ENCODE measurements around the gene DCTN2.

The DCTN2 gene

DNA sequence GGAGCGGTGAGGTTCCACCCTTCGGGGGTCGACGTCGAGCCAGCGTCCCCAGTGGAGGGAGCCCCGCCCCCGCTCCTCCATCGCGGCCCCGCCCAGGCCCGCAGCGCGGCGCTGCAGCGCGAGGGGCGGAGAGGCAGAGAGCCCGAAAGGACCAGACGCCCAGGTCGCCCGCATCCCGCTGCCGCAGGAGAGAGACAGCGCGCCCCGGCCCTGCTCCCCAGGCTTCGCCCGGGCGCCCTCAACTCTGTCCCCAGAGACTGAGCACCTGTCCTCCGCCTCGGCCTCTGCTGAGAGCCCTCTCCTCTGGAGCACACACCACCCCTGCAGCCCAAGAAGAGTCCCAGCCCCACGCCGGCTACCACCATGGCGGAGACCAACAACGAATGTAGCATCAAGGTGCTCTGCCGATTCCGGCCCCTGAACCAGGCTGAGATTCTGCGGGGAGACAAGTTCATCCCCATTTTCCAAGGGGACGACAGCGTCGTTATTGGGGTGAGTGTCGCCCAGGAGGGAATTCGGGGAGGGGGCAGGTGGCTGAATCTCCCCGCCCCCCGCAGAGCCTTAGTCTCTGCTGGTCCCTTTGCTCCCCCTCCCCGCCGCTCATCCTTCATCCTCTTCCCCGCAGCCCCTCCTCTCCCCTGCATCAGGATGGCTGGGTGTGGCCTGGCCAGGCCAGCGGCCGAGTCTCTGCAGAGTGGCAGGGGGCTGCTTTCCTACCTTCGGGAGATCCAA, 3.1 kb upstream of the DCTN2 start, which contains the start of gene KIF5A:
KIF5A (plus strand) TSS at position 136 of the 732 bp plus-strand sequence; CDS start at position 364, 228 bp downstream.
- peak; percentile 85 for DNase-seq (ENCODE audit: low spot score)

DNA sequence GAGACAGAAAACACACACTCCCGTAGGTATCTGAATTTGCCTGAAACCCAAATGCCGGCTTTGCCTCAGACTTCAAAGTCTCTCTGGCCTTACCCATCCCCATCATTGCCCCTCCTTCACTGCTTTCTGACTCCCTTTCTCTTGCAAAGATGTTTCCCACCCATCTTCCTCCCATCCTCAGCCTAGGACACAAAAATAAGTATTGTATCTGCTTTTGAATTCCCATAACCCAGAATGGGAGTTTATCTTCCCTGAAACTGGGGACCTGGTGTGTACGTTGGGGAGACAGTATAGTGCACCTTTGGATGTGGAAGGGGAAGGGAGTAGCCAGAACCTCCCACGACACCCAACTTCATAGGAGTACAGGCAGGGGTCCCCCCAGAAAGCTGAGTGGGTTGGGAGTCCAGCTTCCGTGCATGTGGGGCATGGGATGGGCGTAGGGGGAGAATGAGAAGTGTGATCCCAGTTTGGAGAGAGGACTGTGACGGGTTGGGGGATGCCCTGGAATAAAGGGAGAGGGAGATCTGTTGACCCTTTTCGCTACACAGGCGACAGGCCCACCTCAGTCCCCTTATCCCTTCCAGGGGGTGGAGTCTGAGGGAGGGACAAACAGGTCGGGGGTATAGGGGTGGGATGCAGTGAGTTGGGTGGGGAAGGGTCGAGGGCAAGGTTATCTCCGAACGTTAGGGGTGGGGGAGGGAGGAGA, 2.4 kb upstream of the DCTN2 start:
- DNase-seq (ENCODE audit: low spot score): no peak

DNA sequence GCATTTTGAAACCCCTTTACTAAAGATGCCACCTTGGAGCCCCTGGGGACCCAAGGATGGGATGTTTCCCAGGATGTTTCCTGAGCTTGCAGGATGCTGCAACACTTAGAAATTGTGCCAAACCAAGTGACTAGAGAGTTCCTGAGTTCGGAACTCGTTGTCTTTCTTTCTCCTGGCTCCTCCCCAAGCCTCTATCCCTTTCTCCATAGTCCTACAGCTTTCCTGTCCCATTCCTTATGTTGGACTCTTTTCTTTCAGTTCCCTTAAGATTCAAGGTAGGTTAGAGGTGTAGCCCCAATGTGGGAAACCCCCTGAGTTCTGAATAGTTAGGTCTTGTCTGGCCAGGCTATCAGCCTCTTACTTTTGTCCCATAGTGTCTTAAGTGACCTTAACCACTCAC, 1.5 kb upstream of the DCTN2 start:
- DNase-seq (ENCODE audit: low spot score): no peak

DNA sequence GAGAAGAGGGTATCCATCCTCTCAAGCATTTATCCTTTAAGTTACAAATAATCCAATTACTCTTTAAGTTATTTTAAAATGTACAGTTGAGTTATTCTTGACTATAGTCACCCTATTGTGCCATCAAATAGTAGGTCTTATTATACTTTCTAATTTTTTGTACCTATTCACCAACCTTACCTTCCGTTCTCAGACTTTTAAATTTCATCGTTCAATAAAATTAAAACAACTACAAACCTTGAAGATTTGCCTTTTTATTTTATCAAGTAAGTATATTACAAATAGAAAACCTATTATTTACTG, 972 bp upstream of the DCTN2 start:
- DNase-seq (ENCODE audit: low spot score): no peak

DNA sequence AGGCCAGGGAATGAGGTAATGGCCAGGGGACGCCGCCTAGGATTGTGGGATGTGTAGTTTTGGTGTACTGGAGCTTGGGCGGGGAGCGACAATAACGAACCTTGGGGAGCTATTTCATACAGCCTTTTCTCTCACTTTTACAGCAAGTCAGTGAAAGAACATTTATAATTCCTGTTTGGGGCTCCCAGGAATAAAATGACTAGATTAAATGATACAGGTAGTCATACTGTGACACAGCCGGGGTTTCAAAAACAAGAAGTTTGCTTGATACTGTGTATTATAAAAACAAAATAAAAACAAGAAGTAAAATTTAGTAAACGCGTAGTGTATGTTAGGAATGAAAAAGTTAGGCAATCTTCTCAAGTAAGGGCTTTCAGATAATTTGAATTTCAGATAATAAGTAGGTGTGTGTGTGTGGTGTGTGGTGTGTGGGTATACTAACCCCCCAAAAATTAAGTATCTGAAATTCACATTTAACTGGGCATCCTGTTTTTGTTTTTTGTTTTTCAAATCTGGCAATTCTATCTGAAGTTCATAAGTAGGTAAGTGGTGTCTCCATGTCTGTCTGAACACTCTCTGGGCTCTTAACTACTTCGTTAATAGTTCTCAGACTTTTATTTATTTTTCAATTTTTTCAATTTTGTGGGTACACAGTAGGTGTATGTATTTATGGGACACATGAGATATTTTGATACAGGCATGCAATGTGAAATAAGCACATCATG, 458 bp upstream of the DCTN2 start:
- DNase-seq (ENCODE audit: low spot score): no peak

DNA sequence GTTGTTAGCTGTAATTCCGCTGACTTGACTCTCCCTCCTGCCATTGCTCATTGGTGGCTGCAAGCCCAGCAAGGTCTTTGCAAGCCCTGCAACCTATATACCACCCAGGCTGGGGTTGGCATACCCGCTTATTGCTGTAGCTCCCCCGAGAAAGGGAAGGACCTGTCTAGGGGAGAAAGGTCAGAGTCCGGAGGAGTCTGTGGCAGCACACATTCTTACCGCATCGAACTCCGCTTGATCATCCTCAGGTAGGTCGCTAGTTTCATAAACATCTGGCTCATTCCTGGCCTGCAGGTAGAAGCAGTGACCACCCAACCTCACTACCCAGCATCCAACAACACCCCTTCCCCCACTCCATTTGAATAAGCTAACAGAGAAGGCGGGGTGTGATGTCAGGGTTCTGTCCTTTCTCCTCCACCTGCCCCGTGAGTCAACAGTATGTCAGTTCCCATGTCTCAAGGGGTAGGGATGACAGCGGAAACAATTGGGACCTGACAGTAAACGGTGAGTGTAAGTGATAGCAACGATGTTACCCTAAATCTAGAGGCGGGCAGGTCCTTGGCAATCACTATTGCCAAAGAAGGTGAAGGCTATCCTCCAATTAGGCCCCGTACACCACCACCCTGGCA, 1.1 kb downstream of the DCTN2 start:
- DNase-seq (ENCODE audit: low spot score): no peak

DNA sequence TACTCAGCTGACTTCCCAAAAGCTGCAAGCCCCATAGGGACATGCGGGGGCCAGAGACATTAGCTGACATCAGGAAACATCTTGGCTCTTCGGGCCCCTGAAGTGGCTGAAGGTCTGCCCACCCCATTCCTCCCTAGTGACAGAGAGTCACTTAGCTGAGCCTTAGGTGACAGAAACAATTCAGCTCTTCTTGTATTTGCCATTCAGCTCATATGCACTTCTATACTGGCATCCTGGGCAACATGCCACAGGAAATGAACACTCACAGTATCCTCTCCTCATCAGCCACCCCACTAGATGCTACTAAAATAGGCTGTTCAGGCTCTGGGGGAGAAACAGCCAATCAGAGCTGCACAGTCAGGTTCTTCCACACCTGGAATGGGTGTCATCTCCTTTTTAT, 3.4 kb downstream of the DCTN2 start:
- no peak for DNase-seq (ENCODE audit: low spot score)

DNA sequence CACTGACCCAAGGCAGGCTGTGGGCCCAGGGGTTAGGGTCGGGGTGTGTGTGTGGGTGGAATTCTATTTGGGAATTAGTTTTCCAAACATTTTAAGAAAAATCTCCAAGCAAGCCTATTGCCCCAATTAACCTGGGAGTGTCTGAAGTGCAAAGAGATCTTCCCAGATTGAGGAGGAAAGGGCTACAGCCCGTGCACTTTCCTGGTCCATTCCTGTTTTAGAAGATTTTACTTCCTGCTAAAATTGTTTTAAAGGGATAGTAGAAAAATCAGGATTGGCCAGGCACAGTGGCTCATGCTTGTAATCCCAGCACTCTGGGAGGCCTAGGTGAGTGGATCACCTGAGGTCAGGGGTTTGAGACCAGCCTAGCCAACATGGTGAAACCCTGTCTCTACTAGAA, 5.3 kb downstream of the DCTN2 start:
- no peak for DNase-seq (ENCODE audit: low spot score)

DNA sequence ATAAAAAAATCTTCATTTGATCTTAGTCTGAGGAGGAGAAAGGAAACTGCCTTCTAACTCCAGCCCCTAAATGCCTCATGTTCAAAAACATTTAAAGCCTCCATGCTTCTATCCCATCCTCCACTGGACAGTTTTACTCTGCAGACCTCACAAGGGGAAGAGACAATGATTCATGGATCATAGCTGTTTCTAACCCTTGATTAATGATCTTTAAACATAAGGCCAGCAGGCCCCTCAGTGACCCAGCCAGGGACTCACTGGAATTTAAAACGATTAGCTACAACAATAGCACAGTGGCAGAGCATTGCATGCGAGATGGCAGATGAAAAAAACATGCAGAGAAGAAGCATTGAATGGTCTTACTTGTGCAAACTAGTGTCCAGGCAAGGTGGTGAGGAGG, 6.0 kb downstream of the DCTN2 start:
- no peak for DNase-seq (ENCODE audit: low spot score)

DNA sequence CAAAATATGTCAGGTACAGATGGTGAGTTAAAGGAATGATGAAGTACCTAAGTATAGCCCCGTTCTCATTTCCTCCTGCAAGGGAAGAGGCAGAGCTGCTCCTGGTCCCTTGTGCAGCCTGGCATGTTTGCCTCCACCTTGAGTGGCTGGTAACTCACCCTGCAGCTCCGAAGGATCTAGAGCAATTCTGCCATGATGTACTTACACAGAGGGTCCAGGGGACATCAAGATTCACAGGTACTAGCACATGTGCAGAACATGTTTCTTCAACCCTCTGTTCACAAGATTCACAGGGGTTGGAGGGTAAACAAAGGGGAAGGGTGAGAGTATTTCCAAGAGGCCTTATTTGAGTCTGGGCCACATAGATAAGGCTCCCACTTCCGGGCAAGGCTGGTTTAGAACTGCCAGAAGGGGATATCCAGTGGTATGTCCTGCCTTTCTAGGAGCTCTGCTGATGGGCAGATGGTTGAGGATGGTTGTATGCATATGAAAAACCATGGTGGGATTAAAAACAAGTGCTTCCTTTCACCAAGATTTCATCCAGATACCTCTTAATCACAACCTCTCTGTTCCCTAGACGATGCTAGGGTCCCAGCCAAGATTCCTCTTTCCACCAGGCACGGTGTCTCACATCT, 7.7 kb downstream of the DCTN2 start:
- DNase-seq (ENCODE audit: low spot score): no peak

DNA sequence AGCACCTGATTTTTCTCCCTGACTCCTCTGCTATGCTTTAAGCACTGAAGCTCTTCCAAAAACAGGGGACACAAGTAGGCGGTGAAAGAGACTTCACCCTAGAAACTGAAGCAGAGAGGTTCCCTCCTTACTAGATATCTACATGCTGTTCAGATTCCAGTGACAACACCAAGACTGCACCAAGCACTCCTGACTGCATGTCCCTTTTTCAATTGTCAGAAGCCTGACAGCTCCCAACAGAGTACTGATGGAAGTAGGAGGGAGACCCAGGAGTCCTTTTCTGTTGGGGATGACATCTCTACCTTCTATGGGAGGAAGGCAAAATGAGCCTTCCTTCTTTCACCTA, 10.4 kb downstream of the DCTN2 start:
- DNase-seq (ENCODE audit: low spot score): no peak

DNA sequence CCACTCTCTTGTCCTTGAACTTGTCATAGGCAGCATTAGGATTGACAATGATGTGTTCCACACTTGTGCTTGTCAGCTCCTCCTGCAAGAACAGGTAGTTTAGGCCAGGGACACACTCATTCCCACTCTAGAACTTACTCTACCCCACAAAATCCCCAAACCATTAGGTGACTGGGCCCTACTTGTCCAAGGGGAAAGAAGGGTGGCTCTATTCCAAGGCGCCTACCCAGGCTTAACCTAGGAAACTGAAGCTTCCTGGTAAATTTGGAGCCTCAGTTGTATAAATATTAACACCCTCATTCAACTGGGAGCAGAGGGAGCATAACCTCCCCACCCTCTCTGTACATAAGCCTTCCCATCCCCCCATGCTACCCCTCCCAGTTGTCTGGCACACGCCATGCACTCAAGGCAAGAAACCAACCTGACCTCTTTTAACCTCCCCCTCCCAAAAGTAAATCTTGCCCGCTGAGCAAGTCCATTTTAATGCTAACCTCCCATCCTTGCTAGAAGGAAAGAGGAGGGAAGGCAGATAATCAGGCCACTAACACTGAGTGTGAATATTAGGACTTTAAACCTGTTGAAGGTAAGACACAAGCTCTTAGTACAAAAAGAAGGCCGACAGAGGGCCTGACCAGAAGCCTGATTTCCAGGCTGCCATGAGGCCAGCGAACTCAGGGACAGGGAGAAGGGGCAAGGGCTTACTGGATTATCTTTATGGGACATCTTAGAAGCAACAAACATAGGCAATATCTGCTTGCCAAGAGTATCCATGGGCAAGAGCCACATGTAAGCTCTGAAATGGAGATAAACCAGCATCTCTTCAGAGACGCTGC, 11.0 kb downstream of the DCTN2 start:
- no peak for DNase-seq (ENCODE audit: low spot score)

DNA sequence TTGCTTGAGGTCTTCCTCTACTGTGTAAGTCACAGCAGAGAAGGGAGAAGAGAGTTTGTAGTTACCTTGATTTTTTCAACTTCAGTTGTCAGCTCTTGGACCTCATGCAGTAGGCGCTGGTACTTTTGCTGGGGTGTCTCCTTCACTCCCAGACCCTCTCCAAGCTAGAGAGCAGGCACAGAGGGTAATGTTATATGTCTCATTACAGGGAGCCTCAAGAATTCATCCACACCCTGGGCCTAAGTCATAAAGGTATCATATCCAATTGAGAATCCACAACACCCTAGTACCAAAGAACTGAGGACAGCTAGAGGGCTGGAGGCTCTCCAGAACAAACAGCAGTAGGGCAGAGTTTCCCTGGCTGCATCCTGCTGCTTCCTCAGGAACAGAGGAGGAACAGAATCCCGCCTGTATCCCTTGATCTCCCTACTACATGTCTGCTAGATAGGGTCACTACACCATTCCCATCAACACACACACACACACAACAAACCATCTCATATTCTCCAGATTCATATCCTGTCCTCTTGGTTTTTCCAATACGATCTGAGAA, 11.9 kb downstream of the DCTN2 start:
- DNase-seq (ENCODE audit: low spot score): no peak

DNA sequence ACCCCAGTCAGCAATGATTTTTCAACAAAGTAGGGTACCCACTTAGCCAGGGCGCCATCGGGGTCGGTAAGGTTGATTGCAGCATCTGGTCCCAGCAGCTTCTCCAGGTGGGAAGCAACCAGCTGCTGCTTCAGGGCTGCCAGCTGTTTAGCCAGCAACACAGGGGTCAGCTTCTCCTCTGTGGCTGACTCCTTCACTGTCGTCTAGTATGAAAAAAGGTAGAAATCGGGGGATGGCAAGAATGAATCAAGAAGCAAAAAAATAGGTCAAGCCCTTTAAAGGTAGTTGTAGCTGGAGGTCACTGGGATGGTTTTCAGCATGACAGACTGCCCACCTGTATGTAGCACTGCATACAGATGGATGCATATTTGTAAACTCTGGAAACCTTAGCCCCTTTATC, 12.7 kb downstream of the DCTN2 start:
- no peak for DNase-seq (ENCODE audit: low spot score)

DNA sequence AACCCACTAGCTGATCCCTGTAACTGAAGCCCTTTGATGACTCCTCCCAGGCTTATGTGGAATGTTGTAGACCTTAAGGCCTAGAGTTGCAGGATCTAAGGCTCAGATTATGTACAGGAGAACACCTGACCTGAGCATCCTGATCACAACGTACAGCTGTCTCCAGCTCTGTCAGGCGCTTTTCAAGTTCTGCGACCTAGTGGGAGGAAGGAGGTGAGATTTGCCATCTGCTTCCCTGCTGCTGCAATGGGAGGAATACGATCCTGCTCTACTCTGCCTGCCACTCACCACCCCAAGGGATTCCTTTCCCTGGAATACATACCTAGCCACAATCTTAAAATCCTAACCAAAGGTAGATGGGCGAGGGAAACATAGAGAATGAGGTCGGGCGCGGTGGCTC, 13.9 kb downstream of the DCTN2 start:
- no peak for DNase-seq (ENCODE audit: low spot score)

DNA sequence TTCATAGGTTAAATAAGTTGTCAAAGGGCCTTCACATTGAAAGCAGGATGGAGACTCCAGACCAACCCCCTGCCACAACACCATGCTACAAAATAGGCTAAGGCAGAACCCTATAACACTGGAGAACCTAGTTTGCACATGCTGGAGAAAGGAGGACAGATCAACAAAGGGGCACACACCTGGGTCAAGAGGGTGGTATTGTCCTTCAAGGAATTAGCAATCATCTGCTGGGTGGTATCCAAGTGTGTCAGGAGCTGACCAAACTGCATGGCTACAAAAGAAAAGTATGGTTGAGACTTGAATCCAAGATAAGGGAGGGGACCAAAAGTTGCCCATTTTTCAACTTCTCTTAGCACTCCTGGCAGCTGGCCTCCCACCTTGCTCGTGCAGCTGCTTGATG, 15.2 kb downstream of the DCTN2 start:
- DNase-seq (ENCODE audit: low spot score): no peak

DNA sequence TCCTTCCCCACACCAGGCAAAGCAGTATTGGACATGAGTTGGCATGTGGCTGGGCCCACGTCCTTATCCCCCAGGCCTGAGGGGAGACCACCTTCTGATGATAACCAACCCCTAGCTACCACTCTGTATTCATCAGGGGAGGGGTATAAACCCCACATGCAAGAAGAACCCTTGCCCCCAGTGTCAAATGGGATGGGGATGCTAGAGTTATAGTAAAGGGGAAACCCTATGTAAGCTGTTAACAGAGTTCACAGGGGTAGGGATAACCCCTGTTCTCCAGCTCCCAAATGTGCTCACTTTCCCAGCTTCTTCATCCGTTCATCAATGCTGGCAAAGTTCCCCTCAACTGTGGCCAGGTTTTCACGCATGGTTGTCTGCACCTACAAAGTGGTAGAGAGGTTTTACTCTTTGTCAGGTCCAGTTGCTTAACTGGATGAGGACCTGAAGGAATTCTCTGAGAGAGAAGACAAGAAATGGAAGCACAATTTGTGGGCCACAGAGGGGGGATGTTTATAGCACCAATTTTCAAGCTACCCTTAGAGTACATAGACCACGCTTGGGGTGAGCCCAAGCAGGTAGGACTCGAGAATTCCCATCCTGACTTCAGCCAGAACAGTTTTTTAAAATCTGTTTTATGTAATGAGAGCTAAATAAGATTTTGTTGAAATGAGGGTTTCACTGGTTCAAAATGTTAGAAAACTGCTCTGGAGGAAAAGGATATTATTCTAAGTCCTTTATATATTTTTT, 16.4 kb downstream of the DCTN2 start:
- no peak for DNase-seq (ENCODE audit: low spot score)

DNA sequence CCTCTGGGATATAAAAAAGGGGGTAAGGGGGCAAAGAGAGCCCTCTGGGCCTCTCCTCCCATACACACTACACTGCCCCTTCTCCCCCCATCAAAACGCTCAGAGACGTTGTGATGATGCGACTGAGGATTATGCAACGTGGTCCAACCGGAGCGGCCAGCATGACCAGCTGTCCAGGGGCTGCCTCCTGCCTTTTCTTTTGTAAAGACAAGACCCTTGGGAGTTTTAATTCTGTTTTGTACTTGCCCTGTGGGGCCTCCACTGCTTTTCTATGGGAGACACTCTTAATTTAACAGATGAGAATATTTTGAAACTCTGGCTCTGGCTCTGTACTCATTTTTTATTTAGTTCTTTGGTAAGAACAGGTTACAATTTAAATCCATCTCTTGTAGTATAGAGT, 17.2 kb downstream of the DCTN2 start:
- no peak for DNase-seq (ENCODE audit: low spot score)

DNA sequence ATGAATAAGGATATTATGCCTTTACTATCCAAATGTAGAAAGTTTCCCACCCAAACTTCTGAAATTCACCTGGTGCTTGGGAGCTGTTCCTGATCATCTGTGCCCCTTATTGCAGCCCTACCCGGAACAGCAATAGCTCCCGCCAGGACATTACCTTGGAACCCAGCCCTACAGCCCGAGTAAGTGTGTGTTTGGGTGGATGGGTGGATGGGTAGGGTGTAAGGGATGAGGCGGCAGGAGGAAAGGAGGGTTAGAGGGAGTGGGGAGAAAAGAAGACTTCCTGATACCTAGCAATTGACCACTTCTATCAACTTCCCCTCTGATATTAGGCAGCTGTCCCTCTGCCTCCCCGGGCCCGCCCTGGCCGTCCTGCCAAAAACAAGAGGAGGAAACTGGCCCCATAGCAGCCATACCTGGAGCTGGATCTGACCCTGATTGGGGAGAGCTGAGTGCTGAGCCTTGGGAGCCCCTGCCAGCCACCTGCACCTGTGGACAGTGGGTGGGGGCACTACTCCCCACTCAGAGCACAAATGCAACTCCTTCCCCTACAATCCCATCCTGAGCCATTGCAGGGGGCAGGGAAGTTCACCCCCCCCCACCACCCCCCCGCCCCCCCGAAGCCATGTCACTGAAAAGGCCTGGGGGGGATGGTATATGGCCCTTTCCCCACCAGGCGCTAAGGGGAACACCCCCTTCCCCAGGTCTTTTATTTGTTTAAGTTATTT, 18.0 kb downstream of the DCTN2 start:
- no peak for DNase-seq (ENCODE audit: low spot score)

DNA sequence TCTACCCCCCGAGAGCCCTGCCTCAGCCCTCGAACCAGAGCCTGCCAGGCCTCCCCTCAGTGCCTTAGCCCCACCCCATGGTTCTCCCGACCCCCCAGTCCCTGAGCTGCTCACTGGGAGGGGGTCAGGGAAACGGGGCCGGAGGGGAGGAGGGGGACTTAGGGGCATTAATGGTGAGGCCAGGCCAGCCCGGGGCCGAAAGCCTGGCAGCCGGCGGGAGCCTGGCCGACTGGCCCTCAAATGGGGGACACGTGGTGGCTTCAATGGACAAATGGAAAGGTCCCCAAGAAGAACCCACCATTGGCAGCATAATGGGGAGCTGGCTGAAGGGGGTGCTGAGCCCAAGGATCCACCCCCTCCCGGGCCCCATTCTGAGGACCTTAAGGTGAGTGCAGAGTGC, 18.8 kb downstream of the DCTN2 start:
- no peak for DNase-seq (ENCODE audit: low spot score)
